GM10248 (cell line): Measurements from ENCODE around the gene MPI.

ENCODE experiments used
- CTCF ChIA-PET: fragments of 300-600 bp; sonication (Branson Sonifier 250); formaldehyde crosslinking; extraction: SDS; loops from one replicate; lab custom pipeline; 2021; ENCODE audit warnings: antibody characterized with exemption; lab: Yijun Ruan, JAX
- POLR2A ChIA-PET: fragments of 350-650 bp; sonication (Branson Sonifier 250); formaldehyde crosslinking; extraction: SDS; loops from one replicate; lab custom pipeline; 2020; ENCODE audit warnings: antibody characterized with exemption; lab: Yijun Ruan, JAX
- DNase-seq: peaks from one replicate; pipeline ENCODE4 v3.0.0; 2012; ENCODE audit errors: extremely low spot score
- CTCF ChIP-seq: IDR thresholded peaks from 2 replicates; pipeline ENCODE4 v1.5.1; 2012; ENCODE audit warnings: mild to moderate bottlenecking, low read depth; ENCODE audit errors: extremely low read depth, missing control alignments, control extremely low read depth

Gene MPI

DNA sequence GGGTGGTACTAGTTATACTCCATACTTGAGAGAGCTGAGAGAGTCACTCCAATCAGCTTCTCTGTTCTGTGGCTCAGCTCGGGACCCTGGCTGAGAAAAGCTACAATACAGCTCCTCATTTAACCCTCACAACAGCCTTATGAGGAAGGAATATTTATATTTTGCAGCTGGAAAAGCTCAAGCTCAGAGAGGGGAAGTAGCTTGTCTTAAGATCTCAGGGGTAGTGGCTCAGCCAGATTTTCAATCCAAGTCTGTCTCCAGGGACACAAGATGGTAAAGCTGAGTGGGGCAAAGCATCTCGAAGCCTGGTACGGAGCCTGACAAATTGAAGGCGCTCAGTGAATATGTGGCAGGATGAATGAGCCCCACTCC is 31.5 kb upstream of the MPI start:
- no peak for DNase-seq

DNA sequence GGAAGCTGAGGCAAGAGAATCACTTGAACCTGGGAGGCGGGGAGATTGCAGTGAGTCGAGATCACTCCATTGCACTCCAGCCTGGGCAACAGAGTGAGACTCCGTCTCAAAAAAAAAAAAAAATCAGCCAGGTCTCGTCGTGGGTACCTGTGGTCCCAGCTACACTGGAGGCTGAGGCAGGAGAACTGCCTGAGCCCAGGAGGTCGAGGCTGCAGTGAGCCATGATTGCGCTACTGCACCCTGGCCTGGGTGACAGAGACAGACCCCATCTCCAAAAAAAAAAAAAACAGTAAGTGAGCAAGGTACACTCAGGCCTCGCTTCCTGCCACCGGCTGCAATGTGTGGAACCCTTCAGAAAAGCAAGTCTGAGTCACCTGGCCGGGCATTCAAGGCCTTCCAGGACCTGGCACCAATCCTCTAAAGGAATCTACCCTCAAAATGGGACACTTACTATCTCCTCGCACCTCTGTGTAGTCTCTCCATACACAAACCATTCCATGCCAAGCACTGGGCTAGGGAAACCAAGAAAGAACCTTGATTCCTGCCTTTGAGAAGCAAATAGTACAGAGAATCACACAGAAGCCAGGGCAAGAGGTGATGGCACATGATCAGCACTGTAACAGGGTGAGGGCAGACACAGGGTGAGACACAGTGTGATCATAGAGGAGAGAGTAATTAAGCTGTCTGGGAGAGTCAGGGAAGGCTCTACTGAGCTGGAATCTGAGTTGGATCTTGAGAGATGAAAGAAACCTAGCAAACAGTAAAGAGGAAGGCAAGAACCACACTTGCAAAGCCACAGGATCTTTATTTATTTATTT is 26.4 kb upstream of the MPI start:
- POLR2A ChIA-PET, result no interaction called here
- CTCF ChIA-PET, result interaction anchor here (0.9 to 1.0 kb wide), 2 partner anchors 11 to 38 kb away, joined by 3 to 4 read pairs; no protein-coding TSS in a partner anchor
- no peak for DNase-seq
- no peak for TF ChIP-seq CTCF

More for the DNA sequence above, 31.5 kb upstream of the MPI start:
- ChIA-PET POLR2A (interaction anchor here (3.4 kb wide), 1 partner anchor 11 kb away, joined by 19 read pairs; no protein-coding TSS in a partner anchor), CTCF (interaction anchor here (0.8 to 5.4 kb wide), 17 partner anchors 9 to 87 kb away, joined by 3 to 44 read pairs (median 4); partner anchors contain the start of genes FAM219B and ULK3)
- TF ChIP-seq CTCF, result no peak

DNA sequence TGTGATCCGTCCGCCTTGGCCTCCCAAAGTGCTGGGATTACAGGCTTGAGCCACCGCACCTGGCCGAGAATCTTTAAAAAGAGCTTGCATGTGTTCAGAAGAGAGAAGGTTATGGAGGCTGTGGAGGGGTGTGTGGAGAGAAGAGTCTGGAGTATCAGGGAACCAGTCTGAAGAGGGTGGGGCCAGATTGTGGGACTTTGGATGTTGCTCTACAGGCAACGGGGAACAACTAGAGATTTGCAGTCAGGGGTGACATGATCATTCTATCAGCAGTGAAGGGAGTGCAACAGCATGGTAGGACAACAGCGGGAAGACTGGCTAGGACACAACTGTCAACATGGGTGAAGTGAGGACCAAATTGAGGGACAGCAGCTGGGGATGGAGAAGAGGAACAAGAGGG is 25.5 kb upstream of the MPI start:
- no peak for DNase-seq
- CTCF ChIA-PET, result interaction anchor here (1.0 to 1.5 kb wide), 2 partner anchors 37 to 93 kb away, joined by 3 to 4 read pairs; no protein-coding TSS in a partner anchor
- POLR2A ChIA-PET, result interaction anchor here (0.7 kb wide), 1 partner anchor 236 kb away, joined by 10 read pairs; no protein-coding TSS in a partner anchor
- TF ChIP-seq CTCF, result no peak

- CTCF ChIA-PET, result interaction anchor here (0.7 to 1.5 kb wide), 3 partner anchors 21 to 94 kb away, joined by 3 to 4 read pairs (median 3); partner anchors contain the start of gene ULK3
- POLR2A ChIA-PET, result no interaction called here
- no peak for TF ChIP-seq CTCF
- DNase-seq, result no peak
Measured at GRCh38 chr15:74865316-74865715, 24.5 kb upstream of the MPI start.

DNA sequence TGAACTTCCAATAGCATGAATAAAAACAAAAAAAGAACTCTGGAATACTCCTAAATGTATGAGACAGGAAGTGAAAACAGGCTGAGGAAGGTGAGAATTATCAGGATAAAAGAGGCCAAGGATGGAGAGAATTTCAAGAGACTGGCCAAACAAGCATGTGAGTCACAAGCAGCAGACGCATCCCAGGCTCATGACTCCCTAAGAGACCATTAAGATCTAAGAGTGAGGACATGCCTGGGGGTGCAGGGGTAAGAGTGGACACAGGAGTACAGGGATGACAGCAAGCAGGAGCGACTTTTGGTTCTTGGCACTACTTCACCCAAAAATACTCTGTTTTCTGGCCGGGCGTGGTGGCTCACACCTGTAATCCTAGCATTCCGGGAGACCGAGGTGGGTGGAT is 23.8 kb upstream of the MPI start:
- DNase-seq, result no peak
- POLR2A ChIA-PET, result no interaction called here
- no peak for TF ChIP-seq CTCF
- CTCF ChIA-PET, result interaction anchor here (1.3 to 6.4 kb wide), 2 partner anchors 30 to 35 kb away, joined by 4 to 80 read pairs; no protein-coding TSS in a partner anchor

DNA sequence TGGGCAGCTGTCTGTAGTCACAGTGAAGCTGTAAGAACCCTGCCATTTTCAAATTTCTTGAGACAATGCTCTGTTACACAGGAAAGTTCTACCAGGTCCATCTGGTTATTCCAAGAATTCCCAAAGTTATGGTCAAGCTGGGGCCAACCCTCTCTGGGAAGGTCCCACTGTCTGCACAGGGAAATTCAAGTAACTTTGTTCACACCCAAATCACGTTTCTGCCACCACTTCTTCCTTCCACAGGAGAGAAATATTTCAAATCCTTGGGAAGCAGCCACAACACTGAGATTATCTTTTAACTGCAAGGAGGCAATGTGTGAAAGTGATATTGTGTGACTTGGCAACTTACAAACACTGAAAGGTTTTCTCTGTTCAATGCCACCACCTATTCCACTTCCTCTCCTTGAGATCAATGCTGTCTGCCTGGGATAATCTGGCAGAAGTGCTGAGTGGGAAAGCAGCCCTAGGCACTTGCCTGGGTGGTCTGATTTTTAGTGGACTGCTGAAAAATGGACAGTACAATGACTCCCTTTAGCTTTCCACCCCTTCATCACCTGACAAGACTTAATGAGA is 22.3 kb upstream of the MPI start:
- no peak for DNase-seq
- ChIA-PET POLR2A (interaction anchor here (3.2 kb wide), 1 partner anchor 9 kb away, joined by 19 read pairs; no protein-coding TSS in a partner anchor), CTCF (interaction anchor here (0.7 to 6.4 kb wide), 9 partner anchors 9 to 96 kb away, joined by 3 to 80 read pairs (median 3); partner anchors contain the start of gene ULK3)
- TF ChIP-seq CTCF, result no peak
